Liver (tissue), 3 donors: ENCODE measurements around the gene KCP.

Experiments
- CTCF ChIP-seq: fragments of 150-350 bp; IDR thresholded peaks from 2 replicates; pipeline ENCODE4 v1.5.1; 2017; ENCODE audit warnings: improper control_type of control experiment, low read depth, low read length; ENCODE audit not compliant: missing input control
- RAD21 ChIP-seq, 2 donors: IDR thresholded peaks; 2 replicates each; pipeline ENCODE4 v1.6.1; 2016; ENCODE audit warnings: antibody characterized with exemption in 2 of 2, mild to moderate bottlenecking in 2 of 2
- donor health status: healthy.
- donor health status: healthy.

- TF ChIP-seq RAD21 (IDR thresholded peaks at IDR 0.05) (no peak), CTCF (no peak)
Observed at GRCh38 chr7:128936798-128937197, 26.3 kb upstream of the KCP start.
